ENCODE results near the gene UBE2L3. TPM values are rescaled to one million over a fixed set of nuclear protein-coding genes. Genes with fewer than 3 reads are reported as not detected.
"Not testable (repeated sequence)": the region's sequence is repeated elsewhere in the genome, so short reads cannot be mapped to it uniquely, and the experiment has no call there.

UBE2L3 gene
- total RNA-seq, 1 experiment from 2014 or later: 66.6 TPM

GRCh38 chr22:21579474-21579851, 11.9 kb downstream of the UBE2L3 start:
- BruUV-seq (replicated peaks): no TSS peak
- intact Hi-C loops (cut with micrococcal nuclease; ENCODE audit: unreplicated experiment): no loop called here
- Mint-ChIP-seq H3K4me1 (ENCODE audit: low read depth, unreplicated experiment) (peaks cover 43% of the 10 kb centered on the region), H3K36me3 (ENCODE audit: insufficient read depth, unreplicated experiment) (peaks cover 40% of the 10 kb centered on the region), H3K4me3 (ENCODE audit: low read depth, unreplicated experiment) (no peak overlapping the region), H3K27me3 (ENCODE audit: unreplicated experiment) (no peaks in the 10 kb centered on the region), H3K27ac (ENCODE audit: unreplicated experiment) (no peak overlapping the region), H3K9me3 (ENCODE audit: low read depth, unreplicated experiment) (no peaks in the 10 kb centered on the region)
- TF ChIP-seq CTCF (IDR thresholded peaks at IDR 0.05; ENCODE audit: unreplicated experiment): no peak
- DNase-seq: no peak
- CTCF ChIA-PET: interaction anchor here (1.1 to 1.2 kb wide), 2 partner anchors 13 to 41 kb away, joined by 3 read pairs; no protein-coding TSS in a partner anchor

GRCh38 chr22:21580623-21581007, 13.1 kb downstream of the UBE2L3 start:
- H3K9me3 Mint-ChIP-seq (ENCODE audit: low read depth, unreplicated experiment); intact Hi-C loops (cut with micrococcal nuclease; ENCODE audit: unreplicated experiment); DNase-seq; H3K4me3 Mint-ChIP-seq (ENCODE audit: low read depth, unreplicated experiment); H3K27ac Mint-ChIP-seq (ENCODE audit: unreplicated experiment); BruUV-seq (replicated peaks); H3K27me3 Mint-ChIP-seq (ENCODE audit: unreplicated experiment); CTCF ChIA-PET: not testable (repeated sequence)
- peaks cover 36% of the 10 kb centered on the region for H3K36me3 Mint-ChIP-seq (ENCODE audit: insufficient read depth, unreplicated experiment)
- peaks cover 38% of the 10 kb centered on the region for H3K4me1 Mint-ChIP-seq (ENCODE audit: low read depth, unreplicated experiment)

- H3K27ac Mint-ChIP-seq (ENCODE audit: unreplicated experiment); DNase-seq; H3K27me3 Mint-ChIP-seq (ENCODE audit: unreplicated experiment); CTCF ChIA-PET; H3K9me3 Mint-ChIP-seq (ENCODE audit: low read depth, unreplicated experiment); BruUV-seq (replicated peaks); intact Hi-C loops (cut with micrococcal nuclease; ENCODE audit: unreplicated experiment); H3K4me3 Mint-ChIP-seq (ENCODE audit: low read depth, unreplicated experiment): not testable (repeated sequence)
- peaks cover 38% of the 10 kb centered on the region for H3K4me1 Mint-ChIP-seq (ENCODE audit: low read depth, unreplicated experiment)
- peaks cover 32% of the 10 kb centered on the region for H3K36me3 Mint-ChIP-seq (ENCODE audit: insufficient read depth, unreplicated experiment)
Observed at GRCh38 chr22:21581009-21581713, 13.6 kb downstream of the UBE2L3 start.

- no peak for DNase-seq
Observed at GRCh38 chr22:21582801-21583740, 15.6 kb downstream of the UBE2L3 start.

More at GRCh38 chr22:21582801-21583740, 15.6 kb downstream of the UBE2L3 start:
- no peaks in the 10 kb centered on the region for H3K9me3 Mint-ChIP-seq (ENCODE audit: low read depth, unreplicated experiment)
- intact Hi-C loops (cut with micrococcal nuclease; ENCODE audit: unreplicated experiment): no loop called here
- no peaks in the 10 kb centered on the region for H3K27me3 Mint-ChIP-seq (ENCODE audit: unreplicated experiment)
- BruUV-seq (replicated peaks): no TSS peak
- peak overlapping the region; percentile 1 for H3K27ac Mint-ChIP-seq (ENCODE audit: unreplicated experiment)
- no peak for TF ChIP-seq CTCF (IDR thresholded peaks at IDR 0.05; ENCODE audit: unreplicated experiment)
- H3K4me3 Mint-ChIP-seq (ENCODE audit: low read depth, unreplicated experiment): no peak overlapping the region
- CTCF ChIA-PET: no interaction called here
- peaks cover 30% of the 10 kb centered on the region for H3K36me3 Mint-ChIP-seq (ENCODE audit: insufficient read depth, unreplicated experiment)
- peaks cover 28% of the 10 kb centered on the region for H3K4me1 Mint-ChIP-seq (ENCODE audit: low read depth, unreplicated experiment)
